Panc1 (cell line): ENCODE results near the gene CLEC20A. TPM values are rescaled to one million over a fixed set of nuclear protein-coding genes. Genes with fewer than 3 reads are reported as not detected.

Source experiments
- ATAC-seq: fragments of 200-7000 bp; cut with Tn5 transposase; 2 replicates; pipeline ENCODE4 v1.9.1; 2020; ENCODE audit warnings: mild to moderate bottlenecking, moderate library complexity
- BruUV-seq: library from RNA; stranded (reverse); fragments of 400-500 nt; replicated peaks from 2 replicates; lab custom pipeline; 2021; lab: Mats Ljungman, UMichigan
- CTCF ChIA-PET: fragments of 300-600 bp; sonication (Branson Sonifier 250); formaldehyde crosslinking; loops from one replicate; lab custom pipeline; 2022; ENCODE audit warnings: antibody characterized with exemption; lab: Charles Lee
- POLR2A ChIA-PET: fragments of 300-600 bp; sonication (Branson Sonifier 250); formaldehyde crosslinking; loops from one replicate; lab custom pipeline; 2022; ENCODE audit warnings: antibody characterized with exemption; lab: Charles Lee
- DNase-seq: peaks from one replicate; pipeline ENCODE4 v3.0.0-alpha.2; 2010; ENCODE audit warnings: low read depth, low spot score
- H3K27ac ChIP-seq: 2 replicates; pipeline ENCODE4 v1.5.1; 2011; ENCODE audit warnings: mild to moderate bottlenecking, low read length, inconsistent platforms
- H3K27me3 ChIP-seq: fragments of 200-500 bp; sonication (Bioruptor generic); 2 replicates; pipeline ENCODE4 v1.6.0; 2014; ENCODE audit warnings: low read length, inconsistent platforms; ENCODE audit not compliant: control insufficient read depth, insufficient read depth
- H3K36me3 ChIP-seq: fragments of 200-500 bp; sonication (Bioruptor generic); 2 replicates; pipeline ENCODE4 v1.5.1; 2014; ENCODE audit warnings: inconsistent platforms, mild to moderate bottlenecking, low read length, moderate library complexity; ENCODE audit not compliant: control insufficient read depth, insufficient read depth
- H3K4me1 ChIP-seq: 2 replicates; pipeline ENCODE4 v1.5.1; 2011; ENCODE audit warnings: inconsistent platforms, mild to moderate bottlenecking, low read length, moderate library complexity; ENCODE audit not compliant: control insufficient read depth, insufficient read depth
- H3K4me3 ChIP-seq, 2 experiments: 2 replicates each; pipeline ENCODE4 v1.5.1; 2011 to 2012; ENCODE audit warnings: low read depth in 2 of 2, low read length in 2 of 2, mild to moderate bottlenecking in 2 of 2, inconsistent platforms in 1 of 2, moderate library complexity in 1 of 2
- H3K9me3 ChIP-seq: fragments of 200-500 bp; sonication (Bioruptor generic); 2 replicates; pipeline ENCODE4 v1.5.1; 2014; ENCODE audit warnings: low read depth, mild to moderate bottlenecking, inconsistent platforms, low read length, moderate library complexity; ENCODE audit not compliant: control insufficient read depth, insufficient read depth
- CTCF ChIP-seq: fragments of 450-650 bp; IDR thresholded peaks from 2 replicates; pipeline ENCODE4 v1.5.1; 2017; ENCODE audit warnings: mild to moderate bottlenecking
- POLR2AphosphoS5 ChIP-seq: IDR thresholded peaks from 2 replicates; pipeline ENCODE4 v1.6.1; 2012; ENCODE audit warnings: mild to moderate bottlenecking, low read depth, low read length, moderate library complexity
- REST ChIP-seq, 2 experiments: IDR thresholded peaks; 2 replicates each; pipeline ENCODE4 v1.6.1; 2011 to 2012; ENCODE audit warnings: low read depth in 2 of 2, control low read depth in 1 of 2, low read length in 1 of 2, mild to moderate bottlenecking in 1 of 2, moderate library complexity in 1 of 2; ENCODE audit not compliant: insufficient read depth in 1 of 2
- SIN3A ChIP-seq: IDR thresholded peaks from 2 replicates; pipeline ENCODE4 v1.6.1; 2012; ENCODE audit warnings: low read depth, mild to moderate bottlenecking, low read length, moderate library complexity, borderline replicate concordance; ENCODE audit not compliant: insufficient read depth
- TCF7L2 ChIP-seq: IDR thresholded peaks from 2 replicates; pipeline ENCODE4 v1.6.1; 2011; ENCODE audit warnings: mild to moderate bottlenecking, low read depth, low read length, inconsistent platforms
- in situ Hi-C: cut with HindIII; loops from 2 replicates; pipeline ENCODE4 v1.10.0; 2016; ENCODE audit warnings: low sequenced_read_pairs, low pct_unique_long_range_greater_than_20kb
- intact Hi-C: fragments of 100-400 bp; cut with micrococcal nuclease; formaldehyde crosslinking; loops from one replicate; pipeline ENCODE4 v1.10.0; 2022; ENCODE audit not compliant: unreplicated experiment
- total RNA-seq: library from RNA; stranded (reverse); gene quantifications from one replicate; pipeline ENCODE4 v1.2.1, GENCODE V29; 2021; ENCODE audit not compliant: unreplicated experiment

Gene CLEC20A
- total RNA-seq, 1 experiment from 2014 or later = not detected

DNA sequence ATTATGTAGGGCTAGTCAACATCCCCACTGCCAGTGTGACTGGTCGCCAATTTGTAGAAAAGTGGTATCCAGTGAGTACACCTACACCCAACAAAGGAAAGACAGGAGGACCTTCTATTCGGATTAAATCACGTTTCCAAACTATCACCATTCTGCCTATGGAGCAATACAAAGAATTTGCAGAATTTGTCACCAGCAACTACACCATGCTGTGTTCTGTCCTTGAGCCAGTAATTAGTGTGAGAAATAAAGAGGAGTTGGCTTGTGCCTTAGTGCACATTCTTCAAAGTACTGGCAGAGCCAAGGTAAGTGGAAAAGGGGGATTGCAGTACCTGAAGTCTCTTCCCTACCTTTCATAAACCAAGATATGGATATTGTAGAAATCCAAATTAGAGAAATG, 53.8 kb downstream of the CLEC20A start:
- Histone ChIP-seq H3K36me3 (peaks cover 6% of the 10 kb centered on the region), H3K27me3 (no peaks in the 10 kb centered on the region), H3K9me3 (no peaks in the 10 kb centered on the region), H3K27ac (no peak overlapping the region), H3K4me1 (no peaks in the 10 kb centered on the region), H3K4me3 (no peak overlapping the region)
- CTCF ChIA-PET = no interaction called here
- TF ChIP-seq REST (IDR thresholded peaks at IDR 0.05; ENCODE audit: insufficient read depth in 1 of 2, low read depth in 2 of 2, low read length in 1 of 2) (no peak), POLR2AphosphoS5 (no peak), CTCF (no peak), SIN3A (no peak)
- POLR2A ChIA-PET = interaction anchor here (0.6 kb wide), 1 partner anchor 53 kb away, joined by 4 read pairs; no protein-coding TSS in a partner anchor
- no TSS peak for BruUV-seq
- in situ Hi-C loops = no loop called here
- intact Hi-C loops = no loop called here
- DNase-seq = no peak
- ATAC-seq = no peak

- ChIA-PET CTCF (no interaction called here), POLR2A (interaction anchor here (0.7 kb wide), 1 partner anchor 56 kb away, joined by 11 read pairs; no protein-coding TSS in a partner anchor)
- BruUV-seq = no TSS peak
- TF ChIP-seq REST (IDR thresholded peaks at IDR 0.05; ENCODE audit: insufficient read depth in 1 of 2, low read depth in 2 of 2, low read length in 1 of 2) (no peak), SIN3A (no peak), POLR2AphosphoS5 (no peak), TCF7L2 (no peak), CTCF (no peak)
- Histone ChIP-seq H3K27me3 (no peaks in the 10 kb centered on the region), H3K9me3 (no peaks in the 10 kb centered on the region), H3K4me1 (no peaks in the 10 kb centered on the region), H3K36me3 (peaks cover 2% of the 10 kb centered on the region), H3K27ac (no peak overlapping the region), H3K4me3 (no peak overlapping the region)
- no peak for ATAC-seq
- DNase-seq = no peak
- intact Hi-C loops = no loop called here
- in situ Hi-C loops = no loop called here
Observed at GRCh38 chr1:178438432-178438831, 58.3 kb downstream of the CLEC20A start.
